ENCODE results near the gene SPC24.
"Not testable (repeated sequence)": the region's sequence is repeated elsewhere in the genome, so short reads cannot be mapped to it uniquely, and the experiment has no call there.

GRCh38 chr19:11140023-11140538 lies 15.5 kb downstream of the SPC24 start:
- TF ChIP-seq CTCF (conservative IDR thresholded peaks at IDR 0.05; ENCODE audit: low read depth, low read length); MAFK (IDR thresholded peaks at IDR 0.05; ENCODE audit: low read depth, low read length); MXI1 (IDR thresholded peaks at IDR 0.05; ENCODE audit: borderline replicate concordance, low read depth, low read length); SMC3 (IDR thresholded peaks at IDR 0.05; ENCODE audit: low read depth, low read length); POLR2A (IDR thresholded peaks at IDR 0.05; ENCODE audit: low read depth, low read length); BHLHE40 (IDR thresholded peaks at IDR 0.05; ENCODE audit: low read depth, low read length); RFX5 (IDR thresholded peaks at IDR 0.05; ENCODE audit: low read depth, low read length): not testable (repeated sequence)
